ENCODE measurements around the gene IGSF23.
"Not testable (repeated sequence)": the region's sequence is repeated elsewhere in the genome, so short reads cannot be mapped to it uniquely, and the experiment has no call there.

IGSF23 gene

GRCh38 chr19:44614313-44614712 is 950 bp downstream of the IGSF23 start:
- no peak for DNase-seq

GRCh38 chr19:44615863-44616247 is 2.5 kb downstream of the IGSF23 start:
- DNase-seq, result no peak

GRCh38 chr19:44617110-44617880 is 3.9 kb downstream of the IGSF23 start:
- no peak for DNase-seq

GRCh38 chr19:44618640-44619357 is 5.4 kb downstream of the IGSF23 start:
- no peak for DNase-seq

- no peak for DNase-seq
Measured at GRCh38 chr19:44620667-44621066, 7.3 kb downstream of the IGSF23 start.

- no peak for DNase-seq
Measured at GRCh38 chr19:44621367-44621766, 8.0 kb downstream of the IGSF23 start.

- no peak for DNase-seq
Measured at GRCh38 chr19:44623080-44623479, 9.7 kb downstream of the IGSF23 start.

GRCh38 chr19:44623626-44624025 is 10.3 kb downstream of the IGSF23 start:
- no peak for DNase-seq

- DNase-seq, result no peak
Measured at GRCh38 chr19:44624840-44625354, 11.5 kb downstream of the IGSF23 start.

- not testable (repeated sequence) for DNase-seq
Measured at GRCh38 chr19:44625637-44626036, 12.3 kb downstream of the IGSF23 start.

GRCh38 chr19:44626048-44626624 is 12.8 kb downstream of the IGSF23 start:
- no peak for DNase-seq

GRCh38 chr19:44627631-44628030 is 14.3 kb downstream of the IGSF23 start:
- no peak for DNase-seq

- no peak for DNase-seq
Measured at GRCh38 chr19:44628793-44629192, 15.4 kb downstream of the IGSF23 start.

GRCh38 chr19:44631611-44632010 is 18.2 kb downstream of the IGSF23 start:
- not testable (repeated sequence) for DNase-seq

- DNase-seq, result not testable (repeated sequence)
Measured at GRCh38 chr19:44634058-44634457, 20.7 kb downstream of the IGSF23 start.

- DNase-seq, result no peak
Measured at GRCh38 chr19:44634785-44635184, 21.4 kb downstream of the IGSF23 start.

- DNase-seq, result peak; percentile 52
Measured at GRCh38 chr19:44635581-44636438, 22.4 kb downstream of the IGSF23 start.

GRCh38 chr19:44636439-44637389 is 23.4 kb downstream of the IGSF23 start:
- DNase-seq, result no peak

- DNase-seq, result no peak
Measured at GRCh38 chr19:44637390-44637764, 24.0 kb downstream of the IGSF23 start.

- DNase-seq, result no peak
Measured at GRCh38 chr19:44640518-44640917, 27.2 kb downstream of the IGSF23 start.

GRCh38 chr19:44641501-44642265 is 28.3 kb downstream of the IGSF23 start:
- no peak for DNase-seq
